GM21529 (cell line): ENCODE measurements around the gene TAS2R60.
"Not testable (repeated sequence)": the region's sequence is repeated elsewhere in the genome, so short reads cannot be mapped to it uniquely, and the experiment has no call there.

Experiments used
- ATAC-seq: cut with Tn5 transposase; IDR thresholded peaks from one replicate; pipeline ENCODE4 v1.9.1; 2021; ENCODE audit not compliant: unreplicated experiment

TAS2R60 gene, protein sequence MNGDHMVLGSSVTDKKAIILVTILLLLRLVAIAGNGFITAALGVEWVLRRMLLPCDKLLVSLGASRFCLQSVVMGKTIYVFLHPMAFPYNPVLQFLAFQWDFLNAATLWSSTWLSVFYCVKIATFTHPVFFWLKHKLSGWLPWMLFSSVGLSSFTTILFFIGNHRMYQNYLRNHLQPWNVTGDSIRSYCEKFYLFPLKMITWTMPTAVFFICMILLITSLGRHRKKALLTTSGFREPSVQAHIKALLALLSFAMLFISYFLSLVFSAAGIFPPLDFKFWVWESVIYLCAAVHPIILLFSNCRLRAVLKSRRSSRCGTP

DNA sequence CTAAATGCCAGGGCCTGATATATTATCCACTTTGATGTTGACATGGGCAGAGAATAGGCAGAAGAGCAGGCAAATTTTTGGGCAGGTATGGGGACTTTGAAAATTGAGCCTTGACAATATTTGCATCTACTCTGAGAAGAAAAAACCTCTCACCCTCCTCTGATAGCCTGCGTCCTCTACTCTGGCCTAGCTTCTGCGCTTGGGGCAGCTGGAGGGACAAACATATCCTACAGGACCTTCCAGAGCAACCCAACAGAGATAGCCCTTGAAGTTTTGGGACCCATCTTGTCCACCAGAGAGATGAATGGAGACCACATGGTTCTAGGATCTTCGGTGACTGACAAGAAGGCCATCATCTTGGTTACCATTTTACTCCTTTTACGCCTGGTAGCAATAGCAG is at the start of gene TAS2R60:
TAS2R60 (plus strand) TSS at position 301 of the 400 bp plus-strand sequence; CDS start at position 301, 0 bp downstream.
- ATAC-seq: no peak

DNA sequence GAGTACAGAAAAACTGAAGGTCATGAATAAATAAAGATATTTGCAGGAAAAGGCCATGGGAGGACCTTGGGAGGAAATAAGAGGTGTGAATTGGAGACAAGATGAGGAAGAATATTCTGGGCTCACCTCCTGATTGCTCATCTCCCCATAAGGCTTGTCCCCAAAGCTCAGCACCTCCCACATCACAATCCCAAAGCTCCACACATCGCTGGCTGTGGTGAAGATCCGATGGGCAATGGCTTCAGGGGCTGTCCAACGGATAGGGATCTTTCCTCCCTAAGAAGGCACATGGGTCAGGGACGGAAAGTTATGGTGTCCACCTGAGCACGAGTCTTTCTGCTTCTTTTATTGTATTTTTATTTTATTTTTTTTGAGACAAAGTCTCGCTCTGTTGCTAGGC is 49.2 kb upstream of the TAS2R60 start:
- no peak for ATAC-seq

DNA sequence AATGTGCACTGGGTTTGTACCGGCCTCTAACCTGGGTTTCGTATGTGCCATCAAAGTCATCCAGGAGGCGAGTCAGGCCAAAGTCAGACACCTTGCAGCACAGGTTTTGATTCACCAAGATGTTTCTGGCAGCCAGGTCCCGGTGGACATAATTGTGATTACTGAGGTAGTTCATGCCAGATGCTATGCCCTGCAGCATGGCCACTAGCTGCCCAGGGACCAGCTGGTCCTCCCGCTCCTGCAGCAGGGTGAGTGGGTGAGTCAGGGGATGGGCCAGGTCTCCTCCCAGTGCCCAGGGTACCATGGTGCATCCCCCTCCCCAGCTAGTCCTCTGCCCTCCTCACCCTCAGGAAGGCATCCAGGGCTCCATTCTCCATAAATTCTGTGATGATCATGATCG is 48.5 kb upstream of the TAS2R60 start:
- no peak for ATAC-seq

DNA sequence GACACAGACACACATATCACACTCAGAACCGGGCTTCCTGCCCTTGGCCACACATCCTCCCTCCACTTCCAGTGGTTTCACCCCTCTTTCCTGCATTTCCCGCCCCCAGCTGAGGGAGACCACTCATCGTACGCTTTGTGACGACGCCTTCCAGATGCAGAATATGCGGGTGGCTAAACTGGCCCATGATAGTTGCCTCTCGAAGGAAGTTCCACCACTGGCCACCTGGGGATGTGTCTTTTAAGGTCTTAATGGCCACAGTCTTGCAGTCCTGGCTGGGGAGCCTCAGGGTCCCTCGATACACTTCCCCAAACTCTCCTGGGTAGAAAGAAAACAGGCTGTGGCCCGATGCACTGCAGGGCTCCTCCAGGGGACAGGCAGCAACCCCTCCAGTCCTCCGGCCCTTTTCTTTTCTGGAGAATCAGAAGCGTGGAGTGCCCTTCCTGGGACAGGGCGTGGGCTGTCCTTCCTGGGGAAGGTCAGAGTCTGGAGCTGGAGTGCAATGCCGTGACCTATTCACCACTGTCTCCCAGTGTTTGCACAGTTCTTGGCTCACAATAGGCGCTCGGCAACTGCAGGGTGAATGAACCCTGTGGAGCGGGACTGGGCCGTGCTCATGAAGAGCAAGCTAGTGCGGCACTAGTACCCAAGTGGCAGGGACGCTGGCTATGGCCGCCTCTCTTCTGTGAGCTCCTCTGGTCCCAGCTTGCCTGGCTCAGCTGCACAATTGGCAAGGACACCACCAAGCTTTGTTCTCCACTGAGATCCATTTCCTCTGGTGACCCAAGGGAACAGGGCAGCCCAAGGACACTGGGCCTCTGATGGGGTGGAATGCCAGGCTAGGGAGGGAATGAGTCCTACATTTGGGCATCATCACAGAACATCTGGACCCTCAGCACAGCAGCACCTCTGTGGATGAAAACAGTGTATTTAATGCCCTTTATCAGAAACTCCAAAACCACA is 47.8 kb upstream of the TAS2R60 start:
- ATAC-seq: no peak

DNA sequence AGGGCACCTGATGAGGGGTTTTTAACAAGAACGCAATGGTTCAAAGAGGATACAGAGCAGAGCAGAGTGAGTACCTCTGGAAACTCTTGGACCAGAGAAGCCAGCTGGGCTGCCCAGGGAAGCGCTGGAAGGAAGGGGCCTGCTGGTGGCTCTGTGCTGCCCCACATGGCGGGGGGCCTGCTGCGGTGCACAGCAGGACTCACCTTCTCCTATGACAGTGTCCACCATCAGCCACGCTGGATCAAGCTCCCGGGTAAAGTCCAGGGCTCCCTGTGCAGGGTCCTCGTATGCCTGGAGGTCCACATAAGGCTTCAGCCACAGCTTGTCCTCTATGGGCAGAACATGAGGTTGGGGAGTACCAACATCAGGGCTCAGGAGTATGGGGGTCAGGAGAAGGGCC is 47.1 kb upstream of the TAS2R60 start:
- no peak for ATAC-seq

DNA sequence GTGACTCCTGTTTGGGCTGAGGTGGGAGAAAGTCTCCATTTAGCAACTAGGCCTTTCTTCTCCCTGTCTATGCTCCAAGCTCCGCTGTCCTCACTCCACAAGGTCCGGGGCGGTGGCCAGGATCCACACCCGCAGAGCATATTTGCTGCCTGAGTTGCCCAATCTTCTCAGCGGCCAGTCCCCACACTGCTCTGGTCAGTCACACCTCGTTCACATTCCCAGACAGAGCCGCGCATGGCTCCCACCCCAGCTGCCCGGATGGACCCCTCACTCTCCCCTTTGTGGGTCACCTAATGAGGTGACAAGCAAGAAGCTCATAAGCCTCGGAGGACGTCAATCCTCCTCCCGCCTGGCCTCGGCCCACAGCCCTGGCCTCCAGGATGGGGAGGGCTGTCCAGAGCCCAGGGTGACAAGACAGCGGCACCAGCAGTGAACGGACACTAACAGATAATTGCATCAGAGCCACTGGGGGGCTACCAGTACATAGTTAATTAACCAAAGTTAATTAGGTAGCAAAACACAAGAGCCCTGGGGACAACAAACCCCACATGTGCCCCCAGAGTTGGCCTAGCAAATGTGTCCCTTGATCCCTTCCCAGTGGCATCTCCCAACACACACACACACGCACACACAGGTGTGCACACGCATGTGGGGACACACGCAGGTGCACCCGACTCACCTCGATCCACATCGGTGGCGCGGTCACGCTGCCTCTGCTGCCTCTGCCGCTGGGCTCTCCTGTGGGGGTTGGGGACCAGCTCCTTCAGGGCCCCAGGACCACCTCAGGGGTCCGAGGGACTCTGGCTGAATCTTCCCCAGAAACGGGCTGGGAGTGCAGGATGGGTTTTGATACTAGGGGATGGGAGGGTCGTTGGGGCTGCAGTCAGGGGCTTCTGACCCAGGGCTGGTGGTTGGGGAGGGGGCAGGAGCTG is 46.4 kb upstream of the TAS2R60 start:
- no peak for ATAC-seq

DNA sequence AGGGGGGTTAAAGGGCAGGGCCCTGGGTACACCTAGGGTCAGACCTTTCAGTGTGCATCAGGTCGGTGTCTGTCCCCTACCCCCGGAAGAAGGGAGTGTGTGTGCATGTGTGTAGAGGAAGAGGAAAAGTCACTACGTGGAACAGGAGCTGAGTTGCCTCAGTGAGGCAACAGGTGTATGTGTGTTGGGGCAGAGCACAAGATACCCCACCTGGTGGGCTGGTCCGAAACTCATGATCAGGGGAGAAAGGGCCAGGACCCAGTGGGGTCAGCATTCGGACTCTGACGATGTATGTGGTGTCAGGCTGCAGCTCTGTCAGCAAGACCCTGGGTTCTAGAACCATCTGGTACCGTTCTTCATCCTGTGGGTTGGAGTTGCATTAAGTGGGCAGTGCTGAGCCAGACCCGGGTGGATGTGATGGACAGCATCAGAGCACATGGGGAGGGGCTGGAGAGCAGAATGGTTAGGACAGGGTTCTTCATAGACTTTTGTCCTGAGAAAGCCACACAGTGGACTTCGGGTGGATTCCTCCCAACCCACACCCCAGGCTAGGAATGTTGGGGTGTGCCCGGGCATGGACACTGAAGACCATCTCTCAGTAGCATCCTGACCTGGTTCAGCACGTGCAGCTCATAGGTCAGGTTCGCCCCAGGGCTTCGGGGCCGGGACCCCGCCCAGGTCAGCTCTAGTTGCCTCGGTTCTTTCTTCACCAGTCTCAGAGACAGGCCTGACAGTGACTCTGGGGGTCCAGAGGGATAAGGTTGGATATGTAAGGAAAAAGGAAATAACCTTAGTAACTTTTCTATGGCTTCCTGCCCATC is 45.3 kb upstream of the TAS2R60 start:
- ATAC-seq: no peak

DNA sequence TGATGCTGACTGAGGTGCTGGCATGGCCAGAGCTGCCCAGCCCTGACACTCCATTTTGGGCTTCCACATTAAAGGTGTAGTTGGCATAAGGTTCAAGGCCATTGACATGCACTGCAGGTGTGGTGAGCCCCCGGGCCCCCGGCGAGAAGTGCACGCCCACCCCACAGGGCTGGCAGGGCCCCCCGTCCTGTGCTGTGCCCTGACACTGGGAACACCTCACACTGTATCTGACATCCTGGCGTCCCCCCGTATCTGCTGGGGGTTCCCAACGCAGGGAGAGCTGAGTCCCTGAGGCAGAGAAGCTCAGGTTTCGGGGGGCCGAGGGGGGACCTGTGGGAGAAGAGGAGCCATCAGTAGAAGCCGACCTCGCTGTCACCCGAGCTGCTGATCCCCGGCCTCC is 44.6 kb upstream of the TAS2R60 start:
- no peak for ATAC-seq

DNA sequence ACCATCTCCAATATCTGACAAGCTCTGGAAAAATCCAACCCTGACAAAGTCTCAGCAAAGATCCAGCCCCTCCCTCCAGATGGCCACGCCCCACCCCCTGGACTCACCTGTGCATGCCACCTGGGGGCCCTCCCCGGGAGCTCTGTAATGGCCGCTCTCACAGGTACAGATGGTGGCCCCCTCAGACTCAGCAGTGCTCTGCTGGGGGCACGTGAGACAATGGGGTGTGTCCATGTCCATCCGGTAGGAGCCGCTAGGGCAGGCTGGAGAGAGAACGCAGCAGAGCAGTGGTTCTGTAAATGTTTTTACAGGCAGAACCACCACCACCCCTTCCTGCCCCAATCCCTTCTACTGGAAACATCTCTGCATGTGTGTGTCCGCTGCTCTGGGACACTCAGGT is 44.1 kb upstream of the TAS2R60 start:
- ATAC-seq: no peak

DNA sequence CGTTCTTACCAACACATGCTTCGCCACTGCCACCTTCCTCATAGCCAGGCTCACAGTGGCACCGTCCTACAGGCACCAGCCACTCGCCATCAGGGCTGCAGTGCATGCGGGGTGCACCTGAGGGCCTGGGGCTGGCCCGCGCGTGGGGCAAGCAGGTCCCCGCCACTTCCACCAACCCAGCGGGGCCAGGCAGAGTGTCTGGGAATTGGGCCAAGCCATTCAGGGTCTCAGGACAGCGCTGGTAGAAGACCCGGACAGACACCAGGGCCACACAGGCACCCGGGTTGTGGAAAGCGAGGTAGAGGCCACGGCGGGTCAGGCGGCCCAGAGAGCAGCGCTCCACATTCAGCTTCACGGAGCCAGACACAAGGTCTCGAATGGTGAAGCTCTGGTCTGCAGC is 43.6 kb upstream of the TAS2R60 start:
- no peak for ATAC-seq

DNA sequence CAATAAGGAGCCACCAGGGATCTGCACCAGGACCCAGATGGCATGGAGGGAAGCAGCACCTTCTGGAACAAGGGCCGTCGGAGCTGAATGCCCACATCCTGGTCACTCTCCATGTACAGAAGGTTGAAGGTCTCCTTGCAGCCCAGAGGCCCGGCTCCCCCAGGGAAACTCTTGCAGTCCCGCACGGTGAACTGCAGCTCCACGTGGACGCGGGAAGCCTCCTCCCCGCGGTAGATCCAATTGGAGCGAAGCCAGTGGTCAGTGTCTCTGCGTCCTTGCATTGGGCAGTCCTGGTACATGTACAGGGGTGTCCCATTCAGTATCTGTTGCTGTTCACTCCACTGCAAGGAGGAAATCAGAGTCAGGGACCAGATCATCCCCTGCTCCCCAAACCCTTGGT is 42.0 kb upstream of the TAS2R60 start:
- ATAC-seq: no peak

DNA sequence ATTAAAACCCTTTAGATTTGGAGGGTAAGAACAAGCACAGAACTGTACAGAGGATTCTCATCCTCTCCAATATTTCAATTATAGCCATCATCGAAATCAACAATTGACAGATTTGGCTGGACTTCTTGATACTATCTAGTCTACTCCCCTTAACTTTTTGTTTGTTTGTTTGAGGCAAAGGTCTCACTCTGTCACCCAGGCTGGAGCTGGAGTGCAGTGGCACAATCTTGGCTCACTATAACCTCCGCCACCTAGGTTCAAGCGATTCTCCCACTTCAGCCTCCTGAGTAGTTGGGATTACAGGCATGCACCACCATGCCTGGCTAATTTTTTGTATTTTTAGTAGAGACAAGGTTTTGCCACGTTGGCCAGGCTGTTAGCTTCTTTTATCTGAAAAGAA is 41.0 kb upstream of the TAS2R60 start:
- not testable (repeated sequence) for ATAC-seq

DNA sequence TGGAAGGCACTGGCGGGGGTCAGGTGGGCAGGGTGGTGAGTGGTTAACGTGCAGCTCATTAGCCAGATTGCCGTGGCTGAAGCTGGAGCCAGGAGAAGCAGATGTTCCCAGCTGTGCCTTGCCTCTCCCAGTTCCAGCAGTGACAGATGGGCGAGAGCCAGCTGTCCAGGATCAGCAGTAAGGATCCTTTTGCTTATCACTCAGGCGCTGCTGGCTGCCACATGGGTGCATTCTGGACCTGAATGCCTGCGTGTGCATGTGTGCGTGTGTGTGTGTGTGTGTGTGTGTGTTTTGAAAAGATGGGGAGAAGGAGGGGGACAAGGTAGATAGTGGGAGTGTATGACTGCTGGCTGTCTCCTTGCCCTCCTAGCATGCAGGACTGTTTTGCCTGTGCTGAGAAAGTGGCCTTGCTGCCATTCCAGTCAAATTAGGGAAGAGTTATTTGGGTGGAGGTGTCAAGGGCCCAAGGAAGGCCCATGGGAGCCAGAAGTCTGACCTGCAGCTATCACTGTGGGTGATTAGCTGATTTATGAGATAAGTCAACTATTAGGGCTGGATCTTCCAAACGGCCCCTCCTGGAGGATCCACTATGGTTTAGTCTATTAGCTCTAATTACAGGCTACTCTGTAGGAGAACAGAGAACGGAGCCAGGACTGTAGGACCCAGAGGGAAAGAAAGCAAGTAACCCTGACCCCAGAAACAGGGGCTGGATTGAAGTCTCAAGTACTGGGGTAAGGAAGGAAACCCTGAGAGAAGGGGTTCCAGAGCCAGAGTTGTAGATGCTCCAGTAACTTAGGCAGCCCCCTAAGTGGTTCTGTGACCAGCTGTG is 37.9 kb upstream of the TAS2R60 start:
- no peak for ATAC-seq

DNA sequence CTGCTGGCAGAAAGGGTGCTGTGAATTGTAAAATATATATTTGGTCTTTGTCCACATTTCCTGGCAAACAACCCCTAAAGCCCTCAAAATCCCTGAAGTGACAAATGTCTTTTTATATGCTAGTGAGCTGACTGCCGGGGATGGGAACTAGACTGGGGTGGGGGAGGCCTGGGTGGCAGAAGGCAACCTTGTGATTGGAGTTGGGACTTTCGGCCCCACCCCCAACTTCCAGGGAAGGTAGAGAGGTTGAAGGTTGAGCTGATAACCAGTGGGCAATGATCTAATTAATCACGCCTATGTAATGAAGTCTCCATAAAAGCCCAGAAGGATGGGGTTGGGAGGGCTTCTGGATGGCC is 37.3 kb upstream of the TAS2R60 start:
- no peak for ATAC-seq

DNA sequence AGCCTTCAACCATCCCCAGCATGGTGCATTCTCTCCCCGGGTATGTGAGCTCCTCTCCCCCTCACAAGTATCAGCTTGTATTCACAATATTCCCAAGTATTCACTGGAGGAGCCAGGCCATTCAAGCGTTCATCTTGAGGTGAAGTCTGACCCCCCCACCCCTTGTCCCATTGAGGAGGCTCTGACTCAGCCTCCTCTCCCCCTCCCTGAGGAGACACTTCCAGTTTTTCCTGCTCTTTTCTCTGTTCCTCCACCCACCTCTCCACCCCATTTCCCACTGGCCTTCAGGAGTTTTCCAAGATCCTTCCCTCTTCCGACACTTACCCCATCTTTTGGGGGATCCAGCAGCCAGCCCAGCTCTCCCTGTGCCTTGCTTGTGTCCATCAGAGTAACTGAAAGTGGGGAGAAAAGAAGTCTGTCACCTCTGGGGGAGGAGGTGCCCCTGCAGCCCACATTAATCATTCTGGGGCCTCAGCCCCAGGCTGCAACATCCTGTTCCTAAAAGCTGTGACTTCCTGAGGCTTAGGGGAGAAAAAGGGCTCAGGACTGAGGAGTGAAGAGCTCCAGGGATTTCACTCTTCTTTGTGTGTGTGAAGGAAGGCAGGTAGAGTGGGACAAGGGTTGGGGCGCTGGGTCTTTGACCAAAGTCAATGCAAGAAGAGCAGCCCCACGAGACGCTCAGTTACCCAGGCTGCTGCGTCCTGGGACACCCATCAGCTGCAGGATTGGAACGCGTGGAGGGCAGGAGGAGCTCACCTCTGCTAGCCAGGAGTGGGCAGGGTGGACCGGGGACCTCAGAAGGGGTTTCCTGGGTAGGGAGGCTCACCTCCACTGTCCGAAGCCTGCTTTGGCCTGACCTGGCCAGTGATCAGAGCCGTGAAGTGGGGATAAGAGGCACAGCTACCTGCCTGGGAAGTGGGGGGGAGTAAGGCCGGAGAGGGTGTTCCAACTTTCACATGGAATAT is 35.7 kb upstream of the TAS2R60 start:
- ATAC-seq: no peak

DNA sequence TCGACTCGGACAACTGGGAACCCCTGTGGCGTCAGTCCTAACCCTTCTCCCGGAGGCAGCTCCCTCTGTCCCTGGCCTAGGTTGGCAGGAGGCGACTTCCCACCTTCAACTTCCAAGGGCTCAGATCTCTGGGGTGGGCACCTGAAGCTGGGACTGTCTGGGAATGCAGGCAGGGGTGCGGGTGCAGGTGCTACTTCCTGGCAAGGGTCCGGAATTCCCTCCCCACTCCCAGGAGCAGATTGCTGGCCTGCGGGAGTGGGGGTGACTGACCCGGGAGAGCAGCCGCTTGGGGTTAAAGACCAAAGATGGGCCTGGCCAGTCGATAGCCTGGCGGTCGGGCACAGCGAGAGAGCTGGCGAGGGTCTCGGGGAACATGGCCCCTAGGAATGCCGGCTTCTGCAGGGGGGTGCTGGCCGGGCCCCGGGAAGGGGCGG is 35.0 kb upstream of the TAS2R60 start:
- ATAC-seq: no peak

DNA sequence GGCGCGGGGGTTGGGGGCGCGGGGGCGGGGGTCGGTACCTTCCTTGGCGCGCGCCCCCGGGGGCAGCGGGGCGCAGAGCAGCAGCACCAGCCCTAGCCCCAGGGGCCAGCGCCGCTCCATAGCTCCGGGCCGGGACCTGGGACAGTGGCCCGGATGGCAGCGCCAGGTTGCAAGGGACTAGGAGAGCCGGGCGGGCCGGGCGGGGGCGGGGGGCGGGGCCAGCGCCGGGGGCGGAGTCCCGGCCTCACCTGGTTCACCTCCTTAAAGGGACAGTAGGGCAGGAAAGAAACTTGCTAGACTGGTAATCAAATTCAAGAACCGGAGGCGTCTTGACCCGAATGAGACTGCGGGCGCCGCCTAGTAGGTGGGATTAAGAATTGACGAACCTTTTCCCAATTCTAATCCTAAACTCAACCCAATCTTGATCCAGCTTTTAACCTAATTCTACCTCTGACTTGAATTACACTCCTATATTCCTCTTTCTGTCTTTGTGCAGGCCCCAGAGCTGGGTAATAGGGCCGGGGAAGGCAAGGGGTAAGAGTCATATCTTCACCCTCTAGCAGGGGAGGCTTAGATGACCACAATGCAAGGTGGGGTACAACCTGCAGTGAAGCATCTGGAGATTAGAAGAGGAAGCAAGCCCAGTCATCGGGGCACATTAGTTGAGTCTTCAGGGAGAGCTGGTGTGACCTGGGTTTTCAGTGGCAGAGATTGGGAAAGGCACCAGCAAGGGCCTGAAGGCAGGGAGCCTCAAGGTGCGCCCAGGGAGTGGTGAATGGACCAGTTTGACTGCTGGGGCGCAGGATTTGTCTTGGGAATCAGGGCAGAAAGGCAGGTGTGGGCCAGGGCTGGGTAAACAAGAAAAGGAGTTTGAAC is 34.3 kb upstream of the TAS2R60 start, which contains the start of gene EPHA1:
EPHA1 (minus strand) TSS at position 171 of the 876 bp plus-strand sequence; CDS start at position 120, 51 bp downstream.
- peak; percentile 46 for ATAC-seq
